Measurements from ENCODE around the gene PDK3.

GRCh38 chrX:24479924-24480323 is 14.8 kb downstream of the PDK3 start:
- TF ChIP-seq EP300 (IDR thresholded peaks at IDR 0.05; ENCODE audit: borderline replicate concordance in 1 of 2, low read depth in 1 of 2, low read length in 1 of 2) = no peak
- no peak for TF ChIP-seq POLR2AphosphoS5 (IDR thresholded peaks at IDR 0.05; ENCODE audit: low read depth, low read length)
- TF ChIP-seq REST (IDR thresholded peaks at IDR 0.05; ENCODE audit: low read depth, low read length) = no peak
- TF ChIP-seq CTCF (IDR thresholded peaks at IDR 0.05) = no peak
- no peak for TF ChIP-seq GABPA (IDR thresholded peaks at IDR 0.05; ENCODE audit: low read depth)
- TF ChIP-seq ZBTB33 (IDR thresholded peaks at IDR 0.05; ENCODE audit: borderline replicate concordance, low read depth) = no peak
- TF ChIP-seq USF2 (IDR thresholded peaks at IDR 0.05; ENCODE audit: borderline replicate concordance, low read depth, low read length) = no peak
- no peak for TF ChIP-seq RAD21 (IDR thresholded peaks at IDR 0.05; ENCODE audit: low read length)
- no peak for TF ChIP-seq TAF1 (IDR thresholded peaks at IDR 0.05; ENCODE audit: borderline replicate concordance, low read depth, low read length)
- TF ChIP-seq CHD2 (IDR thresholded peaks at IDR 0.05; ENCODE audit: low read length, partially characterized antibody) = no peak

Measured in SK-N-SH (cell line).